Panc1 (cell line): Measurements from ENCODE around the gene KLK7. TPM values are rescaled to one million over a fixed set of nuclear protein-coding genes. Genes with fewer than 3 reads are reported as not detected.

Experiments
- ATAC-seq: fragments of 200-7000 bp; cut with Tn5 transposase; 2 replicates; pipeline ENCODE4 v1.9.1; 2020; ENCODE audit warnings: mild to moderate bottlenecking, moderate library complexity
- BruUV-seq: library from RNA; stranded (reverse); fragments of 400-500 nt; replicated peaks from 2 replicates; lab custom pipeline; 2021; lab: Mats Ljungman, UMichigan
- CTCF ChIA-PET: fragments of 300-600 bp; sonication (Branson Sonifier 250); formaldehyde crosslinking; loops from one replicate; lab custom pipeline; 2022; ENCODE audit warnings: antibody characterized with exemption; lab: Charles Lee
- POLR2A ChIA-PET: fragments of 300-600 bp; sonication (Branson Sonifier 250); formaldehyde crosslinking; loops from one replicate; lab custom pipeline; 2022; ENCODE audit warnings: antibody characterized with exemption; lab: Charles Lee
- DNase-seq: peaks from one replicate; pipeline ENCODE4 v3.0.0-alpha.2; 2010; ENCODE audit warnings: low read depth, low spot score
- H3K27ac ChIP-seq: 2 replicates; pipeline ENCODE4 v1.5.1; 2011; ENCODE audit warnings: mild to moderate bottlenecking, low read length, inconsistent platforms
- H3K27me3 ChIP-seq: fragments of 200-500 bp; sonication (Bioruptor generic); 2 replicates; pipeline ENCODE4 v1.6.0; 2014; ENCODE audit warnings: low read length, inconsistent platforms; ENCODE audit not compliant: control insufficient read depth, insufficient read depth
- H3K36me3 ChIP-seq: fragments of 200-500 bp; sonication (Bioruptor generic); 2 replicates; pipeline ENCODE4 v1.5.1; 2014; ENCODE audit warnings: inconsistent platforms, mild to moderate bottlenecking, low read length, moderate library complexity; ENCODE audit not compliant: control insufficient read depth, insufficient read depth
- H3K4me1 ChIP-seq: 2 replicates; pipeline ENCODE4 v1.5.1; 2011; ENCODE audit warnings: inconsistent platforms, mild to moderate bottlenecking, low read length, moderate library complexity; ENCODE audit not compliant: control insufficient read depth, insufficient read depth
- H3K4me3 ChIP-seq, 2 experiments: 2 replicates each; pipeline ENCODE4 v1.5.1; 2011 to 2012; ENCODE audit warnings: low read depth in 2 of 2, low read length in 2 of 2, mild to moderate bottlenecking in 2 of 2, inconsistent platforms in 1 of 2, moderate library complexity in 1 of 2
- H3K9me3 ChIP-seq: fragments of 200-500 bp; sonication (Bioruptor generic); 2 replicates; pipeline ENCODE4 v1.5.1; 2014; ENCODE audit warnings: low read depth, mild to moderate bottlenecking, inconsistent platforms, low read length, moderate library complexity; ENCODE audit not compliant: control insufficient read depth, insufficient read depth
- CTCF ChIP-seq: fragments of 450-650 bp; IDR thresholded peaks from 2 replicates; pipeline ENCODE4 v1.5.1; 2017; ENCODE audit warnings: mild to moderate bottlenecking
- POLR2AphosphoS5 ChIP-seq: IDR thresholded peaks from 2 replicates; pipeline ENCODE4 v1.6.1; 2012; ENCODE audit warnings: mild to moderate bottlenecking, low read depth, low read length, moderate library complexity
- REST ChIP-seq, 2 experiments: IDR thresholded peaks; 2 replicates each; pipeline ENCODE4 v1.6.1; 2011 to 2012; ENCODE audit warnings: low read depth in 2 of 2, control low read depth in 1 of 2, low read length in 1 of 2, mild to moderate bottlenecking in 1 of 2, moderate library complexity in 1 of 2; ENCODE audit not compliant: insufficient read depth in 1 of 2
- SIN3A ChIP-seq: IDR thresholded peaks from 2 replicates; pipeline ENCODE4 v1.6.1; 2012; ENCODE audit warnings: low read depth, mild to moderate bottlenecking, low read length, moderate library complexity, borderline replicate concordance; ENCODE audit not compliant: insufficient read depth
- TCF7L2 ChIP-seq: IDR thresholded peaks from 2 replicates; pipeline ENCODE4 v1.6.1; 2011; ENCODE audit warnings: mild to moderate bottlenecking, low read depth, low read length, inconsistent platforms
- in situ Hi-C: cut with HindIII; loops from 2 replicates; pipeline ENCODE4 v1.10.0; 2016; ENCODE audit warnings: low sequenced_read_pairs, low pct_unique_long_range_greater_than_20kb
- intact Hi-C: fragments of 100-400 bp; cut with micrococcal nuclease; formaldehyde crosslinking; loops from one replicate; pipeline ENCODE4 v1.10.0; 2022; ENCODE audit not compliant: unreplicated experiment
- total RNA-seq: library from RNA; stranded (reverse); gene quantifications from one replicate; pipeline ENCODE4 v1.2.1, GENCODE V29; 2021; ENCODE audit not compliant: unreplicated experiment

The KLK7 gene
- total RNA-seq, 1 experiment from 2014 or later = not detected

GRCh38 chr19:50932018-50932689 is 51.6 kb downstream of the KLK7 start:
- no peak overlapping the region for H3K4me3 ChIP-seq
- in situ Hi-C loops = no loop called here

GRCh38 chr19:50931023-50931422 is 52.7 kb downstream of the KLK7 start:
- CTCF ChIA-PET = interaction anchor here (0.6 to 0.7 kb wide), 2 partner anchors 70 to 81 kb away, joined by 3 read pairs; no protein-coding TSS in a partner anchor
- Histone ChIP-seq H3K9me3 (no peaks in the 10 kb centered on the region), H3K36me3 (no peaks in the 10 kb centered on the region), H3K27me3 (no peaks in the 10 kb centered on the region), H3K27ac (no peak overlapping the region), H3K4me1 (no peaks in the 10 kb centered on the region; the same call in 1 of the 2 replicates), H3K4me3 (no peak overlapping the region)
- no peak for DNase-seq
- TF ChIP-seq TCF7L2 = no peak
- TF ChIP-seq SIN3A = no peak
- TF ChIP-seq CTCF = no peak
- no peak for TF ChIP-seq POLR2AphosphoS5
- TF ChIP-seq REST (IDR thresholded peaks at IDR 0.05; ENCODE audit: insufficient read depth in 1 of 2, low read depth in 2 of 2, low read length in 1 of 2) = no peak
- no TSS peak for BruUV-seq
- intact Hi-C loops (loop anchor here (2.0 kb wide), 1 partner anchor 84 kb away; no protein-coding TSS in a partner anchor), in situ Hi-C loops (no loop called here)
- POLR2A ChIA-PET = no interaction called here
- no peak for ATAC-seq

More at GRCh38 chr19:50932018-50932689, 51.6 kb downstream of the KLK7 start:
- POLR2A ChIA-PET = no interaction called here
- H3K4me1 ChIP-seq = no peaks in the 10 kb centered on the region; the same call in 1 of the 2 replicates
- CTCF ChIA-PET = interaction anchor here (0.7 kb wide), 2 partner anchors 10 to 151 kb away, joined by 3 to 4 read pairs; no protein-coding TSS in a partner anchor
- H3K9me3 ChIP-seq = no peaks in the 10 kb centered on the region
- no peak for ATAC-seq
- H3K27me3 ChIP-seq = no peaks in the 10 kb centered on the region
- H3K27ac ChIP-seq = no peak overlapping the region
- no peaks in the 10 kb centered on the region for H3K36me3 ChIP-seq
- intact Hi-C loops = no loop called here
- no TSS peak for BruUV-seq
- no peak for DNase-seq
- TF ChIP-seq POLR2AphosphoS5 = no peak
- TF ChIP-seq SIN3A = no peak
- no peak for TF ChIP-seq TCF7L2

GRCh38 chr19:50928831-50929230 is 54.9 kb downstream of the KLK7 start:
- in situ Hi-C loops = no loop called here
- no peak for TF ChIP-seq SIN3A
- TF ChIP-seq POLR2AphosphoS5 = no peak
- TF ChIP-seq CTCF = no peak
- TF ChIP-seq TCF7L2 = no peak
- no peak for TF ChIP-seq REST (IDR thresholded peaks at IDR 0.05; ENCODE audit: insufficient read depth in 1 of 2, low read depth in 2 of 2, low read length in 1 of 2)
- CTCF ChIA-PET = interaction anchor here (1.9 kb wide), 1 partner anchor 88 kb away, joined by 15 read pairs; no protein-coding TSS in a partner anchor

More at GRCh38 chr19:50928831-50929230, 54.9 kb downstream of the KLK7 start:
- Histone ChIP-seq H3K27ac (no peak overlapping the region), H3K36me3 (no peaks in the 10 kb centered on the region), H3K4me1 (no peaks in the 10 kb centered on the region; the same call in 1 of the 2 replicates), H3K9me3 (no peaks in the 10 kb centered on the region), H3K4me3 (no peak overlapping the region), H3K27me3 (0 out of 2 replicates have a peak, but pooled peaks cover 2% of the 10 kb centered on the region)
- intact Hi-C loops = loop anchor here (10.0 kb wide), 1 partner anchor 166 kb away; no protein-coding TSS in a partner anchor
- ATAC-seq = no peak
- no peak for DNase-seq
- POLR2A ChIA-PET = no interaction called here
- no TSS peak for BruUV-seq
